ENCODE measurements around the gene PCNX2. TPM values are rescaled to one million over a fixed set of nuclear protein-coding genes. Genes with fewer than 3 reads are reported as not detected.

The PCNX2 gene
- total RNA-seq, 1 experiment from 2014 or later = 63.4 TPM

GRCh38 chr1:233040494-233040893 lies 255.0 kb downstream of the PCNX2 start:
- CTCF ChIA-PET = no interaction called here
- Mint-ChIP-seq H3K9me3 (ENCODE audit: low read depth, unreplicated experiment) (no peaks in the 10 kb centered on the region), H3K27me3 (ENCODE audit: unreplicated experiment) (no peaks in the 10 kb centered on the region), H3K4me1 (ENCODE audit: low read depth, unreplicated experiment) (no peaks in the 10 kb centered on the region), H3K27ac (ENCODE audit: unreplicated experiment) (no peak overlapping the region), H3K4me3 (ENCODE audit: low read depth, unreplicated experiment) (no peak overlapping the region), H3K36me3 (ENCODE audit: insufficient read depth, unreplicated experiment) (no peaks in the 10 kb centered on the region)
- no peak for DNase-seq
- no peak for TF ChIP-seq CTCF (IDR thresholded peaks at IDR 0.05; ENCODE audit: unreplicated experiment)
- no TSS peak for BruUV-seq (replicated peaks)
- intact Hi-C loops (cut with micrococcal nuclease; ENCODE audit: unreplicated experiment) = no loop called here

- BruUV-seq (replicated peaks) = no TSS peak
- Mint-ChIP-seq H3K4me3 (ENCODE audit: low read depth, unreplicated experiment) (no peak overlapping the region), H3K27me3 (ENCODE audit: unreplicated experiment) (no peaks in the 10 kb centered on the region), H3K36me3 (ENCODE audit: insufficient read depth, unreplicated experiment) (no peaks in the 10 kb centered on the region), H3K27ac (ENCODE audit: unreplicated experiment) (no peak overlapping the region), H3K4me1 (ENCODE audit: low read depth, unreplicated experiment) (no peaks in the 10 kb centered on the region), H3K9me3 (ENCODE audit: low read depth, unreplicated experiment) (no peaks in the 10 kb centered on the region)
- CTCF ChIA-PET = no interaction called here
- DNase-seq = no peak
- intact Hi-C loops (cut with micrococcal nuclease; ENCODE audit: unreplicated experiment) = no loop called here
- TF ChIP-seq CTCF (IDR thresholded peaks at IDR 0.05; ENCODE audit: unreplicated experiment) = no peak
These were observed 256.9 kb downstream of the PCNX2 start for GRCh38 chr1:233038581-233038980.

GRCh38 chr1:233037843-233038242 lies 257.7 kb downstream of the PCNX2 start:
- CTCF ChIA-PET = no interaction called here
- no peak for DNase-seq
- Mint-ChIP-seq H3K27me3 (ENCODE audit: unreplicated experiment) (no peaks in the 10 kb centered on the region), H3K4me1 (ENCODE audit: low read depth, unreplicated experiment) (no peaks in the 10 kb centered on the region), H3K4me3 (ENCODE audit: low read depth, unreplicated experiment) (no peak overlapping the region), H3K36me3 (ENCODE audit: insufficient read depth, unreplicated experiment) (no peaks in the 10 kb centered on the region), H3K9me3 (ENCODE audit: low read depth, unreplicated experiment) (no peaks in the 10 kb centered on the region), H3K27ac (ENCODE audit: unreplicated experiment) (no peak overlapping the region)
- no peak for TF ChIP-seq CTCF (IDR thresholded peaks at IDR 0.05; ENCODE audit: unreplicated experiment)
- intact Hi-C loops (cut with micrococcal nuclease; ENCODE audit: unreplicated experiment) = no loop called here
- BruUV-seq (replicated peaks) = no TSS peak

DNA sequence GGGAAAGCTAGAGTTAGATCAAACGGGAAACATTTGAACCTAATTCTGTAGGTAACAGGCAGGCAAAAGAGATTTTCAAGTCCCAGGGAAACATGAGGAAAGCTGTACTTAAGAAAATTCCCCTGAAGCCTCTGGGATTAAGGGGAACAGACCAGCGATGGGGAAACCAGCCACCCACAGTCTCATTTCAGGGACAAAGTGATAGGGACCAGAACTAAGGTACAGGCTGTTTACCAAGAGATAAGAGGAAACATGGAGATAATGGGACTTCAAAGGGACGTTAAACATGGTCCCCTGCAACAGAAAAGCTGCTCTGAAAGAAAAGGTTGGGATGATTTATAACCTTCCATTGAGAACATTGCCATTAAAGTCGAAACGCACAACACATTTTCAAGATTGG lies 260.7 kb downstream of the PCNX2 start:
- no TSS peak for BruUV-seq (replicated peaks)
- no peak for DNase-seq
- Mint-ChIP-seq H3K36me3 (ENCODE audit: insufficient read depth, unreplicated experiment) (no peaks in the 10 kb centered on the region), H3K27ac (ENCODE audit: unreplicated experiment) (no peak overlapping the region), H3K9me3 (ENCODE audit: low read depth, unreplicated experiment) (no peaks in the 10 kb centered on the region), H3K27me3 (ENCODE audit: unreplicated experiment) (no peaks in the 10 kb centered on the region), H3K4me3 (ENCODE audit: low read depth, unreplicated experiment) (no peak overlapping the region), H3K4me1 (ENCODE audit: low read depth, unreplicated experiment) (no peaks in the 10 kb centered on the region)
- CTCF ChIA-PET = interaction anchor here (1.4 kb wide), 1 partner anchor 11 kb away, joined by 3 read pairs; no protein-coding TSS in a partner anchor
- intact Hi-C loops (cut with micrococcal nuclease; ENCODE audit: unreplicated experiment) = no loop called here
- no peak for TF ChIP-seq CTCF (IDR thresholded peaks at IDR 0.05; ENCODE audit: unreplicated experiment)

Data from Calu3 (cell line).